ENCODE data around the gene LILRA6.
A peak's percentile ranks its signal among the peaks of the same experiment; 100 is the strongest.
"Not testable (repeated sequence)": the region's sequence is repeated elsewhere in the genome, so short reads cannot be mapped to it uniquely, and the experiment has no call there.

The LILRA6 gene

GRCh38 chr19:54207983-54208783 is 34.4 kb downstream of the LILRA6 start:
- DNase-seq (ENCODE audit: low spot score): no peak

DNA sequence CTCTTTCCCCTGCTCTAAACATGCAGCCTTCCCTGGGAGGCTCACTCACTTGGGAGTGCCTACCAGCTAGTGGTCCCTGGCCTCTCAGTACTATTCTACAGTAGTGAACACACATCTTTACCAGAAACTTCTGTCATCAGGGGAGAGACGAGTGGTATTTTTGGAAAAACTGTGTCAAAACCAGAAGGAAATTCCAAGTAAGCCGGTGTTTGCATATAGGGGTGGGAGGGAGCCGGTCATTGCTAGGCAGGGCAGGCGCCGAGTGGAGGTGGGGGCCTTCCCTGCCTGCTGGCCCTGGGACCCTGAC is 35.0 kb downstream of the LILRA6 start:
- no peak for DNase-seq (ENCODE audit: low spot score)

- not testable (repeated sequence) for DNase-seq (ENCODE audit: low spot score)
Measured at GRCh38 chr19:54207193-54207592, 35.4 kb downstream of the LILRA6 start.

DNA sequence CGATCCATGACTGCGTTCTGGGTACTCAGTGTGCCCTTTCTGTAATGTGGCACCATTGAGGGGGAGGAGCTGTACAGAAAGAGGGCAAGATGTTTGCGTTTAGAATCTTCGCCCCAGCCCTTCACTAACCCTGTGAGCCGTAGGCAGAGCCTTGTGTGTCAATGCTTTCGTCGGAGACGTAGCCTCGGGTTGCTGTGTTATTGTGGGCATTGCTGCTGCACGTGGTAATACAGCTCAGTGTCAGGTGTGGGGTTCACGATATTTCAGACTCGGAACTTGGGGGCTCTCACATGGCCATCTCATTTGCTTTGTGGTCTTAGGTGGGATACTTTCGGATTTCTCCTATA is 35.8 kb downstream of the LILRA6 start:
- DNase-seq (ENCODE audit: low spot score): no peak

GRCh38 chr19:54206030-54206830 is 36.4 kb downstream of the LILRA6 start:
- no peak for DNase-seq (ENCODE audit: low spot score)

- DNase-seq (ENCODE audit: low spot score): no peak
Measured at GRCh38 chr19:54204767-54205468, 37.7 kb downstream of the LILRA6 start.

DNA sequence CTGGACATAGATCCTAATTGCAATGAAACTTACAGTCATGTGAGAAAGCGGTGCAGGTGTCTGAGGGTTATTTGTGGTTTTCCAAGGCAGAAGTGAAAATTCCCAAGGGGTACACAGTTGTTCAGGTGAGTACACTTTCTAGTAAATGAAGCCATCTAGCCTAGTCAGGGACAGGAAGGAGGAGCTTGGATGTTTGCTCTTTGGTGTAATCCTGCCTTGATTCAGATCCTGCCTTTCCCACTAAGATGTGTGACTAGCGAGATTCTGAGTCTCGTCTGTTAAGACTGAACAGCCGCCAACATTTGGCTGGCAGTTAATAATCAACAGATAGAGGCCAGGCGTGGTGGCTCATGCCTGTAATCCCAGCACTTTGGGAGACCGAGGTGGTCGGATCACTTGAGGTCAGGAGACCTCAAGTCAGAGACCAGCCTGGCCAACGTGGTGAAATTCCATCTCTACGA is 39.4 kb downstream of the LILRA6 start:
- DNase-seq (ENCODE audit: low spot score): no peak

GRCh38 chr19:54201980-54202379 is 40.6 kb downstream of the LILRA6 start:
- DNase-seq (ENCODE audit: low spot score): no peak

- DNase-seq (ENCODE audit: low spot score): no peak
Measured at GRCh38 chr19:54201172-54201701, 41.4 kb downstream of the LILRA6 start.

DNA sequence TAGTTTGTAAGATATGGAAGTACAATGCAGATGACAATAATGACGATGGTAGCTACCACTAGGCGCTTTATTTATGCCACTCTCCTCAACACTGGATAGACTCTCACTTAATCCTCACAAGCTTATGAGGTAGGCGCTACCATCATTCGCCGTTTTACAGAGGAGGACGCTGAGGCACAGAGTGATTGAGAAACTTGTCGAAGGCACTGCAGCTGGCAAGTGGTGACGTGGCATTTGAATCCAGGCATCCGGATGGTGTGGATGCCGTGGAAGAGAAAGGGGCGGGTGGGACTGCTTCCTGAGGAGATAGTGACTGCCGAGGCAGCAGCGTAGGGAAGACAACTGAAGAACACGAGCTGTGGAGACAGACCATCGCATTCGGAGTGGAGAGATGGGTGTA is 43.2 kb downstream of the LILRA6 start:
- no peak for DNase-seq (ENCODE audit: low spot score)

GRCh38 chr19:54197121-54197520 is 45.5 kb downstream of the LILRA6 start:
- DNase-seq (ENCODE audit: low spot score): no peak

DNA sequence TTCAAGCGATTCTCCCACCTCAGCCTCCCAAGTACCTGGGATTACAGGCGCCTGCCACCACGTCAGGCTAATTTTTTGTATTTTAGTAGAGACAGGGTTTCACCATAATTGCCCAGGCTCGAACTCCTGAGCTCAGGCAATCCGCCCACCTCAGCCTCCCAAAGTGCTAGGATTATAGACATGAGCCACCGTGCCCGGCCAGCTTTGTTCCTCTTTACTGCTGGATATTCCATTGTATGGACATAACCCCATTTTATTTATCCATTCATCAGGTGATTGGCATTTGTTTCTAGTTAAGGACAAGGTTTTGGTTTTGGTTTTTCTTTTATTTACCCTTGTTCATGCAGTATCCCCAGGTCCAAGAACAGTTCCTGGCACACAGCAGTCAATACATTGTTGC is 46.1 kb downstream of the LILRA6 start:
- DNase-seq (ENCODE audit: low spot score): no peak

DNA sequence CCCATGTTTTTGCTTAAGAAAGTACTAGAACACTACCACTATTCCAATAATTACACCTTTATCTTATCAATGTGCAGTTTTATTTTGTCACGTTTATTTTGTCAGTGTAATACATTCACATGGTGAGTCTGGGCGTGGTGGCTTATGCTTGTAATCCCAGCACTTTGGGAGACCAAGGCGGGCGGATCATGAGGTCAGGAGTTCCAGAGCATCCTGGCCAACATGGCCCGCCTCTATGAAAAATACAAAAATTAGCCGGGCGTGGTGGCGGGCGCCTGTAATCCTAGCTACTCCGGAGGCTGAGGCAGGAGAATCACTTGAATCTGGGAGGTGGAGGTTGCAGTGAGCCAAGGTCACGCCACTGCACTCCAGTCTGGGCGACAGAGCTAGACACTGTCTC is 48.1 kb downstream of the LILRA6 start:
- not testable (repeated sequence) for DNase-seq (ENCODE audit: low spot score)

- DNase-seq (ENCODE audit: low spot score): no peak
Measured at GRCh38 chr19:54193011-54193410, 49.6 kb downstream of the LILRA6 start.

- DNase-seq (ENCODE audit: low spot score): no peak
Measured at GRCh38 chr19:54191811-54192453, 50.7 kb downstream of the LILRA6 start.

DNA sequence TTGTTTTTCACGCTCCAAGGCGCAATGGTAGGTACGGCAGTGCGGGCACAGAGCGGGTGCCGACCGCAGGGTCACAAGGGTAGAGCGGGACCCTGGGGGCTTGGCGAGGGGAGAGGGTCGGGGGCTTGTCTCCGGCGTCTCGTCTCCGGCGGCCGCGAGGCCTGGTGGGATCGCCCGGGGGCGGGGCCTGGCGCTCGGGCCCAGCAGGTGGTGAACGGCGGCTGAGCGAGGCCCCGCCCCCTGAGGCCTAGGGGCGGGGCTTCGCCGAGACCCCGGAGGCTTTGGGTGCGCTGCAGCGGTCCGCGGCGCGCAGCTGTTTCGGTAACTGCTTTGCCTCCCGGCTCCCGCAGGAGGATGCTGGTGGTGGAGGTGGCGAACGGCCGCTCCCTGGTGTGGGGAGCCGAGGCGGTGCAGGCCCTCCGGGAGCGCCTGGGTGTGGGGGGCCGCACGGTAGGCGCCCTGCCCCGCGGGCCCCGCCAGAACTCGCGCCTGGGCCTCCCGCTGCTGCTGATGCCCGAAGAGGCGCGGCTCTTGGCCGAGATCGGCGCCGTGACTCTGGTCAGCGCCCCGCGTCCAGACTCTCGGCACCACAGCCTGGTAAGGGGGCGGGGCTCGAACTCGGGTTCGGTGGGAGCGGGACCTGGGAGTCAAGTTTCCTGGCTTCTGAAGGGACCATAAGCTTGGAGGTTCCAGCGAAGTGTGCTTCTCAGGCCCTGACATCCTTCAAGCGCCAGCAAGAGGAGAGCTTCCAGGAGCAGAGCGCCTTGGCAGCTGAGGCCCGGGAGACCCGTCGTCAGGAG is 51.4 kb downstream of the LILRA6 start, which contains the start of gene TSEN34:
Gene TSEN34, plus strand, starts transcription at position 298 of the 800 bp plus-strand sequence. Its CDS starts 57 bp downstream, at position 355.
- no peak for DNase-seq (ENCODE audit: low spot score)

GRCh38 chr19:54190503-54191010 is 52.0 kb downstream of the LILRA6 start:
- peak; percentile 100 for DNase-seq (ENCODE audit: low spot score)

DNA sequence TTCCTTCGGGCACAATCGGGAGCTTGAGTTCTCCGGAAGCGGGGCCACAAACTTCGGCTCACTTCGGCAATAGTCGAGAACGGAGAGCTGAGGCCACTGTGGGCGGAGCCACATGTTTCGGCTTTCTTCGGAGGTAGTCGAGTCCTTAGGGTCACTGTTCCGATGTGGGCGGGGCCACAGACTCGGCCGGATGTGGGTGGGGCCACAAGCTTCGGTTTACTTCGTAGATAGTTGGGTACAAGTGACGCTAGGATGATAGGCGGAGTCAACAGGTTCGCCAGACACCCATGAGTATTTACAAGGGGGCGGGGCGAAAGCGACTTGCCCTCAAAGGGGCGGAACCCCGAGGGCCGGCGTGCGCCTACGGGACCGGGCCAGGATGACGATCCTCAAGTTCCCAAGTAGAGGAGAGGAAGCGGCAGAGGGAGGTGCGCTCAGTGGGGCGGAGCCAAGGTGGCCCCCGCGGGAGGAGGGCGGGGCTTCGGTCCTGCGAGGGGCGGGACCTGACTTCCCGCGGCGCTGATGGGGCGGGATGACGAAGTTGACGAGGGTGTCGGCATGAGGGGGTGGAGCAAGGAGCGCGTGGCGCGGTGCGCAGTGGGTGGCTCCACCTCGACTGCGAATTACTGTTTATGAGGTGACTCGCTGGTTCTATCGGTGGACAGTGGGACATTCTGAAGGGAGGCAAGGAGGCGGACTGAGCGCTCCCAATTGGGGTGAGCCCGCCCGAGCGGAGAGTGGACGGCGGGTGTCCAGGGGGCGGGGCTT is 52.7 kb downstream of the LILRA6 start:
- peak; percentile 99 for DNase-seq (ENCODE audit: low spot score)

GRCh38 chr19:54189145-54189734 is 53.4 kb downstream of the LILRA6 start, which contains the start of gene MBOAT7:
MBOAT7 (minus strand) TSS chr19:54189580; CDS start chr19:54188508, 1,072 bp downstream.
- no peak for DNase-seq (ENCODE audit: low spot score)
